Measurements from ENCODE around the gene METTL3.
A peak's percentile ranks its signal among the peaks of the same experiment; 100 is the strongest.
"Not testable (repeated sequence)": the region's sequence is repeated elsewhere in the genome, so short reads cannot be mapped to it uniquely, and the experiment has no call there.

METTL3 gene

DNA sequence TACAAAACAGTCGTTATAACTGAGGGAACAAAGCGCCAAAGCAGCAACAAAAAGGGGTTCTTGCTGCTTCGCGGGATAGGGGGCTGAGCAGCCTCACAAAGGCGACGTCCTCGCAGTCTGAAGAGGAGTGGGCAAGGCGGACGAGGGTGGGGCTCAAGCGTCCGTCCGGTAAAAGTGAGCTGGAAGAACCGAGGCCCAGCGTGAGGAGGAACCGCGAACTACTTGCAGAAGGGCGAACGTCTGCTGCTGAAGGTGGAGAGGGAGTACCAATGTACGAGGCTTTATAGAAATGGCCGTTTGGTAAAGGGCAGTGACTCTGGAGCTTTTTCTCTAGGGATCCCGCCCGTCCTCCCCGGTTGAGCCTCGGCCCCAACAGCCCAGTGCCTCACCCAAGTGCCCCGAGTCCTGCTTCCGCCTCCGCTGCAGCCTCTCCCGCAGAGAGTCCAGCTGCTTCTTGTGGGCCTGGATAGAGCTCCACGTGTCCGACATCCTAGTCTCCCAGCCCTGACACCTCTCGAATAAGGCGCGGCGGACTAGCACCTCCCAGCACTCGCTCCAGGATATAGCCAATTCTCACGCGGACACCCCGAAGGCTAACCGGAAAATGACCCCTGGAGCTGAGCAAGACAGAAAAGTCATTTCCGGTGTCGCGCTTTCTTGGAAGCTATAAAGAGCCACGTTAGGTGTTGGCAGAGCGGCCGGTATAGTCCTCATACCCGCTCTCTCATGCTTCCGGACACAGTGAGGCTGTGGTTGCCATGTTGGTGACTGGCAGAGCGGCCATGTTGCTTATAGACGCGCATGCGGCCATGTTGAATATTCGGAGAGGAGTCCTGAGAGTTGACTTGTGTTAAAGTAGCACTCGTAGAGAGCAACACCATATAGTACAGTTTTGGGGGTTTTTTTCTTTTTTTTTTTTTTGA, at the start of gene METTL3:
Gene METTL3 (minus strand): TSS at position 606 of the 923 bp plus-strand sequence. CDS start 117 bp downstream, at position 489.
- DNase-seq (ENCODE audit: low spot score), result peak; percentile 98

DNA sequence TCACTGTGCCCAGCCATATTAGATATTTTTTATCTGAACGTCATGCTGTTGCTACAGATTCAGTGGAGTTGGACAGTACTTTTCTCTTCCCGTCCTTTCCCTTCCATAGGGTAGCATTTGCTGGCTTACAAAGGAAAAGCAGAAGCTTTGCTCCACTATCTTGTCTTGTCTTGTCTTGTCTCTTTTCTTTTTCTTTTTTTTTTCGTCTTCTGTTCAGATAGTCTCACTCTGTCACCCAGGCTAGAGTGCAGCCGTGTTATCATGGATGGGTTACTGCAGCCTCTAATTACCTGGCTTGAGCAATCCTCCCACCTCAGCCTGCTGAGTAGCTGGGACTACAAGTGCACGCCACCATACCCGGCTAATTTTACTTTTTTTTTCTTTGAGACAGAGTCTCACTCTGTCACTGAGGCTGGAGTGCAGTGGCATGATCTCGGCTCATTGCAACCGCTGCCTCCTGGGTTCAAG, 47.6 kb upstream of the METTL3 start:
- no peak for DNase-seq (ENCODE audit: low spot score)

DNA sequence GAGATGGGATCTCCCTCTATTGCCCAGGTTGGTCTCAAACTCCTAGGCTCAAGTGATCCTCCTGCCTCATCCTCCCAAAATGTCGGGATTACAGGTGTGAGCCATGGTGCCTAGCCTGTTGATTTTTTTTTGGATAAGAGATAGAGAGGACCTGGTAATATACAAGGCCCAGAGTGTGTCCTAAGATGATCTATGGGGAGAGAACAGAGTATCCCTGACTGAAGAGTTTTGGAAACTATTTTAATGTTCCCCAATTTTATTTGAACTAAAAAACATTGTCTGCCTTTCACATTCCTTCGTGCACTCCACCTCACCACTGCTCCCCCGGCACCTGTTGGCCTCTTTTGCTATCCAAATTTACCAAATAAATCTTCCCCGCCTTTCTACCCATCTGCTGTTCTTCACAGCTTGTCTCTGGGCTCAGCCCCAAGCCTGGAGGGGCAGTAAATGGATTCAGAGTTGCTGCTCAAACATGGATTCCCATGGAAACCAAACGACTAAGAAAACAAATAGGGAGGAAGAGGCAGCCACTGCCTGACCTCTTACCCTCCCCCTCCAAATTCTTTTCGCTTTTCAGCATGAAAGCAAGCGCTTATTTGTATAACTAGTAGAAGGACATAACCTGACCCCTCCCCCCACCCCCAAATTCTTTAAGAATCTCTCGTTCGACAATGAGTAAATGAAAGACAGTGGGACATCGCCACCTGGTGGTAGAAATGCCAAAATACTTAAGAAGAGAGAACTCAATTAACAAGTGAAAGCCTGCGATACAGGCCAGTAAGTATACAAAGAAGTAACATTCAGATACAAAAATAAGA, 46.2 kb upstream of the METTL3 start:
- peak; percentile 72 for DNase-seq (ENCODE audit: low spot score)

DNA sequence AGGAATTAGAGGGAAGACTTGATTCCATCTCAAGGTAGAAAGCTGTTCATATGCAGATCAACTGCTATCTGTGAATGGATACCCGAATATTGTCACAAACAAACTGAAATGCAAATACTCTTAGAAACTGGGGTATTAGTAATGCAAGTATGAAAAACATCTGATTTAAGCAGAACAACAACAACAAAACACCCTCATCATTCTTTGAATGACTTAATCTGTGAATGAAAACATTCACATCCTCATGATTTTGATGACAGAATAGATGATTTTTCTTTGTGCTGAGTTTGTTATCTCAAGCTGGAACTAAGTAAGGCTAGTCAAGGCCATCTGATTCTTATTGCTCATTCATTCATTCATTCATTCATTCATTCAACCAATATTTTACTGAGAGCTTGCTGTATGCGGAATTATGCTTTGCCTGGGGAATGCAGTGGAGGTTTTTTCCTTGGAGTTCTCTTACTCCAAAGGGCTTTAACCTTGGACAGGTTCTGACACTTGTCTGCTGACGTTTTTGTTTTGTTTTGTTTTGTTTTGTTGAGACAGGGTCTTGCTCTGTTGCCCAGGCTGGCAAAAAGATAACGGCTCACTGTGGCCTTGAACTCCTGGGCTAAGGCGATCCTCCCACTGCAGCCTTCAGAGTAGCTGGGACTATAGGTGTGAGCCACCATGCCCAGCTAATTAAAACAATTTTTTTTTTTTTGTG, 45.4 kb upstream of the METTL3 start:
- no peak for DNase-seq (ENCODE audit: low spot score)

DNA sequence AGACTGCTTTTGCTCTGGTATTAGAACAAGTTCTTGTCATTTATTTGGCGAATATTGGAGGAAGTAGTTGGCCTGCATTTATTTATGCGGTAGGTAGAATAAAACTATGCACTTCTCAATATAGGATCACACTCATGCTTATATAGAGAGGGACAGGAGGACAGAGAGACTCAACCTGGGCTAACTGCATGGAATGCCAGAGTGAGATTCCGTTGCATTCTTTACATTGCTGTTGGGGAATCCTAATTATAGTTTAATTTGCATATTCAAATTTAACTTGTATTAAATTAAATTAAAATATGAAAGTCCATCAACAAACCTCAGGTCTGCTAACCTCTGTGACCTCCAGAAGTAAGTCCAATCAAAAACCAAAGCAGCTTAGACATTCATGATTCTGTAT, 42.1 kb upstream of the METTL3 start:
- no peak for DNase-seq (ENCODE audit: low spot score)

DNA sequence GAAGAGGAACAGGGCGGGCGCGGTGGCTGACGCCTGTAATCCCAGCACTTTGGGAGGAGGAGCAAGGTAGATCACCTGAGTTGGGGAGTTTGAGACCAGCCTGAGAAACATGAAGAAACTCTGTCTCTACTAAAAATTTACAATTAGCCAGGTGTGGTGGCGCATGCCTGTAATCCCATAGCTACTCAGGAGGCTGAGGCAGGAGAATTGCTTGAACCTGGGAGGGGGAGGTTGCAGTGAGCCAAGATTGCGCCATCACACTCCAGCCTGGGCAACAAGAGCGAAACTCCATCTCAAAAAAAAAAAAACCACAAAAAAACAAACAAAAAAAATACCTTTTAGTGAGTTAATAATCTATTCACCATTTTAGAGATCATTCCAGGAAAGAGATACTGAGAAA, 33.4 kb upstream of the METTL3 start:
- not testable (repeated sequence) for DNase-seq (ENCODE audit: low spot score)

DNA sequence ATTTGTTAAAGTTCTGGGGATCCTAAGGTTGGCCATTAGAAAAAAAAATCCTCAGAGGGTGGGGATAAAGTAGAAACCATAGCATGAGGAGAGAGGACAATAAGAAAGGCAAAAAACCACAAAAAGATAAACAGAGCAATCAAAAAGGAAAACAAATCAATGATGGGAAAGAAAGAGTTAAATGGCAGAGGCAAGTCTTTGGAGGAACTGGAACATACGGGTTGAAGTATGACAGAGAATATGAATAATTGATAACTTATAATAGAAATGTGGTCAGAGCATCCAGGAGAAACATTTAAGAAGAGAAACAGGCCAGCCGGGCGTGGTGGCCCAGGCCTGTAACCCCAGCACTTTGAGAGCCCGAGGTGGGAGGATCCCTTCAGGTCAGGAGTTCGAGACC, 32.8 kb upstream of the METTL3 start:
- DNase-seq (ENCODE audit: low spot score), result no peak

DNA sequence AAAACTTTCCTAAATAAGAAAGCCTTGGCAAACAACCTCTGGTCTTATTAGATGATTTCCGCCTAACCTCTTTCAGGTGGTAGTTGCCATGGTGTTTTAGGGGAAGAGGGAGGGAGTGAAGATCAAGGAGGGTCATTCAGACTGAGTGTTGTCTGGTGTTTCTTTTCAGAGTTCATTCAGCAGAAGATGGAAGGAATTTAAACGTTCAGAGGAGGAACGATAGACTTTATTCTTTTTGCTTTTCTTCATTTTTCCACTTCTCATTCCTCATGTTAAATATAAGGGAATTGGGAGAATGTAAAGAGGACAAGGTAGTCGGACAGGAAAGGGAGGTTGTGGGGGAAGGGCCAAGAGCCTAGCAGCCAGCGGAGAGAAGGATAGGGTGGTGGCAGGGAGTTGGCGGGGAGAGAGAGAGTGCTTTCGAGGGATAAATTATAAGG, 32.4 kb upstream of the METTL3 start:
- no peak for DNase-seq (ENCODE audit: low spot score)

DNA sequence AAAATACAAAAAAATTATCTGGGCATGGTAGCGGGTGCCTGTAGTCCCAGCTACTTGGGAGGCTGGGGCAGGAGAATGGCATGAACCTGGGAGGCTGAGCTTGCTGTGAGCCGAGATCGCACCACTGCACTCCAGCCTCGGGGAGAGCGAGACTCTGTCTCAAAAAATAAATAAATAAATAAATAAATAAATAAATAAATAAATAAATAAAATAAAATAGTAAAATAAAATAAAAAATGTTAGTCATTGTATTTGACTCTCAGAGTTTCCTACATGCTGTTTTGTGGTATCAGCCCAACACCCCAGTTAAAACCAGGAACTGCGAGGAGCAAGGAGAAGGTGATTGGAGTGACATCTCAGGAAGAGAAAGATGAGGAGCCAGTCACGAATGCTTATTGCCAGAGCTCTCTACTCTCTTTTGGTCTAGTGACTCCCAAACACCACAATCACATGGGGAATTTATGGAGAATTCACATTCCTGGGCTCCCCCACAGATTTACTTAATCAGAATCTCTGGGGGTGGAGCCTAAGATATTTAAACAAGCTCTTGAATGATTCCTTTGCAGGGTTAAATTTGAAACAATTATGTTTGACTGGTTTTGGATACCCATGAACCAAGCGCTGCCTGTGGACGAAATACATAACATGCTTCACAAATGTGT, 30.4 kb upstream of the METTL3 start:
- DNase-seq (ENCODE audit: low spot score), result no peak

DNA sequence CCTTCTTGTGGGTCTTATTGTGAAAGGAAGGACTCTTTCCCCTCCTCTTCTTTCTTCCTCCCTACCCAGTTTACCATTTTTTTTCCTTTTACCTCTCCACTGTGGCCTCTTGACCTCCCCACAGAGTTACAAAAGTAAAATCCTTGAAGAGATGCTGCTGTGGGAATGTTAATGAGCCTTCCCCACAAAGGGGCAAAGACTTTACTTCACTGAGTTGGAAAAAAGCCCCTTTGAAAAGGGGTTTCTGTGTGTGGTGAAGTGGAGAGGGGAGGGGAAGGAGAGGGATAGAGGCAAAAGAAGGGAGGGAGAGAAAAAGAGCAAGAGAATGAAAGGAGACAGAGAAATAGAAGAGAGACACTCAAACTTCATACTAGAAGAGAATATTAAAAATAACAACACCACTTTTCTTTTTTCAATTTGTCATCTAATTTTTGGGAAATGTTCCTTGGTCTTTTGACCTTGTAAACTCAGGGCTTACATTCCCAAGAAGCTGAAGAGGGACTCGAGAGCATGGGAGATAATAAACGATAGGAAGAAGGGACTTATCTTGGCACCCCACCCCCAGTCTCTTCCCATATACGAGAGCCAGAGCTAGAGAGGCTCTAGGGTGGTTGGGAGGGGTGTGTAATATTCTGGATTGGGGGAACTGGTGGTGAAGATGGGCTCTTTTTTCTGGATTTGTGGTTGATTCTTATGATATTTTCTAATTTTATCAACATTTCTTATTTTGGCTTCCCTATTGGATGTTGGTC, 28.2 kb upstream of the METTL3 start:
- DNase-seq (ENCODE audit: low spot score), result no peak

DNA sequence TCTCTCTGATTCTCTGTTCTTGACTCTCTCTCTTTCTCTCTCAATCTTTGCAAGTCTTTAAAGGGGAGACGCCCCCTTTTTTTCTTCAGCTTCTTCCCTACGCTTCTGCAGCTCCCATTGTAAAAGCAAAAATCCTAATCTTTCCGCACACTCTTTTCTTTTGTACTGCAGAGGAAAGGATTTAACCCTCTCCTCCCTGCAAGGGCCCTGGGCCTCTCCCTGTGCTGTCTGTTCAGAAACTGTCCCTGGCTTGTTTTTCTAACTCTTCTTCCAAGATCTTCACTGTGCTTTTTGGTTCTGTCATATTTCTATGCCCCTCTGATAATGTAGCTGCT, 25.9 kb upstream of the METTL3 start:
- no peak for DNase-seq (ENCODE audit: low spot score)

DNA sequence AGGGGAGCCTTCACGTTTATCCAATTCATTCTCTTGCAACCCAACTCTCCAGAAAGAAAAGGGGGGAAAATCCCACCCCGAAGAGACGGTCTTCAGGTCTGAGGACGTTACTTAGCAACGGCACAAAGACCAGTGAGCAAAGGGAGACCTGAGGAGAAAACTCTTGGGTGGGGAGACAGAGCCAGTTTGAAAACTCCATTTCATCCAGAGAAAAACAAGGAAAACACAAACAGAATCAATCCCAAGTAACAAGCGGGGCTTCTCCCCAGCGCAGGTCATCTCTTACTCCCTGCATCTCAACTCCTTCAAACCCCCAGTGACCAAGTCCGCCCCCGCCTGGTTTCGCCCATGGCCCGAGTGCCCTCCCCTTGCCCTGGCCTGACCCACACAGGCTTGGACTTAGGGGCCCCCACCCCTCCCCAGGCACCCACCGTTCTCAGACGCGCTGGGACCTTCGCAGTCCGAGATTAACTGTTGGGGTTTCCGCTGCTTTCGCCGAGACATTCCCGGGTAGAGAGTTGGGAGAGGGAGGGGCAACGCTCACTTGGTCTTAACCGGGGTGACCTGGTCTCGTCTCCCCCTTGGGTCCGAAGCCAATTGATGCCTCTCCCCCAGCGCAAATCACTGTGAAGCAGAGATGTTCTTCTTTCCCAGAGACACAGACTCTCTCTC, 25.4 kb upstream of the METTL3 start:
- DNase-seq (ENCODE audit: low spot score), result no peak

DNA sequence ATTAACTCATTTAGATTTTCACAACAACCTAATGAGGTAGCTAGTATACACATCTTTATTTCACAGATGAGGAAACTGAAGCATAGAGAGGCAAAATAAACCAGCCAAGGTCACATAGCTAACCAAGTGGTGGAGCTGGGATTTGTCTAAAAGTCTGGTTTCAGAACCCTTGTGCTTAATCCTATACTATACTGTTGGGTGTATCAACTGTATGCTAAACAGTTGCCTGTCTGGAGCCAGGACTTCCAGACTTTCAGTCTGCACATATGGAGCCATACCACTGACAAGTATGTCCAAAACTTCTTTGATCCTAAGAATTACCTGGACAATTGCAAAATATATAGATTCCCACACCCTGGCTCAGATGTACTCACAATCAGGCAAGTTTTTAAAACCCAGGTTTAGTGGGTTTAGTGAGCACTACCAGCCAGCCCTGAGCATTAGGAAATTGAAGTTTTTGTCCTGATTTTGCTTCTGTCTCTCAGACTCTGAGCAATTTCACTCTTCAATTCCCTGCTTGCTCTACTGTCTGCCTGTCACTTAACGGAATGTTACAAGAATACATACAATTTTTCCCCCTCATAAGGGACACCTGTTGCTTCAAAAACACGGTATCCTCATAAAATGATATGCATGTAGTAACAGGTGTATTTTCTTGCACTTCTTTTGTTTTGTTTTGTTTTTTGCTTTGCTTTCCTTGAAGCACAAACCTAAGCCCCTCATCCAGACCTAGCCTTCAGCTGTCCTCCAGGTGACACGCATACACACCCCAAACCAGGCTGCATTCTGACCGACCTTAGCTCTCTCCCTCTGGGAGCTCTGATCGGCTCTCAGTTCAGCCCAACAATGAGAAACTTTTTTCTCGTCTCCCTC, 24.6 kb upstream of the METTL3 start:
- no peak for DNase-seq (ENCODE audit: low spot score)

DNA sequence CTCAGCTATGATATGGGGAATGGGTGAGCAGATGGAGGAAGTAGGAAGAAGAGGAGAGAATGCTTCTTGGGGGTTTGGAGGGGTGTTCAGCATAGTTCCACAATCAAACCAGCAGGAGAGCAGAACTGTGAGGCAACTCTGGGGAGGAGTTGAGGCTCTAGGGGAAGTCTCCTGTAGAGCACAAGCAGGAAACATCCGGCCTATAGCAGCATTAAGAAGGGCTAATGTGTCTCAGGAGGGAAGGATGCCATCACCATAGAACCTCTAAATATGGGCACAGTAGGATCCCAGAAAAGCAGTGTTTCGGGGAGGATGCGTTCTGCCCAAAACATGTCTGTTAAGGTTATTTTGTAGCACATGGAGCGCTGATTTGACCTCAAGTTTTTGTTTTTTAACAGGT, 23.4 kb upstream of the METTL3 start:
- DNase-seq (ENCODE audit: low spot score), result no peak

DNA sequence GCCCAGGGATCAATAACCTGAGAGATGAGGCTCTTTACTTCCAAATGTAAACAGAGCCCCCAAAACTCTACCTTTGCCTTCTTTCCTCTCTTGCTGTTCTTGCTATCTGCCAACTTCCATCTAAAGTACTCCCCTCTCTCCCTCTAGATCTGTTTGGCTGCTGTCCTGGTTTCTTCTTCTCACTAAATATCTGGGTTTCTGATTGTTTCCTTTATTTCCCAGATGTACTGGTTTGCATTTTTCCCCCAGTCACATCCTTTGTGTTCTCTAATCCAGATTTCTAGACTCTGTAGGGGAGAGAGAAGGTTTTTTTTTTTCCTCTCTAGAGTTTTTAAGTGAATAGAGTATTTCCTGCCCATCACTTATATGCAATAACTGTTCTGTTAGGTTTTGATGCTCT, 22.2 kb upstream of the METTL3 start:
- DNase-seq (ENCODE audit: low spot score), result no peak

DNA sequence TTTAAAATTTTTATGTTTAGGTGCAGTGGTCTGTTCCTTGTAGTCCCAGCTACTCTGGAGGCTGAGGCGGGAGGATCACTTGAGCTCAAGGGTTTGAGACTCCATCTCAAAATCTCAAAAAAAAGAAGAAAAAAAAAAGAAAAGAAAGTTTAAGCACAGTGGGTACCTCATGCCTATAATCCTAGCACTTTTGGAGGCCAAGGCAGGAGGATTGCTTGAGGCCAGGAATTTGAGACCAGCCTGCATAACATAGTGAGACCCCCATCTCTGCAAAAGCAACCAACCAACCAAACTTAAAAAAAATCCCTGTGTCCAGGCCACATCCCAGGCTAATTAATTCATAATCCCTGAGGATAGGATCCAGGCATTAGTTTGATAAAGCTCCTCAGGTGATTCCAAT, 18.4 kb upstream of the METTL3 start:
- no peak for DNase-seq (ENCODE audit: low spot score)

DNA sequence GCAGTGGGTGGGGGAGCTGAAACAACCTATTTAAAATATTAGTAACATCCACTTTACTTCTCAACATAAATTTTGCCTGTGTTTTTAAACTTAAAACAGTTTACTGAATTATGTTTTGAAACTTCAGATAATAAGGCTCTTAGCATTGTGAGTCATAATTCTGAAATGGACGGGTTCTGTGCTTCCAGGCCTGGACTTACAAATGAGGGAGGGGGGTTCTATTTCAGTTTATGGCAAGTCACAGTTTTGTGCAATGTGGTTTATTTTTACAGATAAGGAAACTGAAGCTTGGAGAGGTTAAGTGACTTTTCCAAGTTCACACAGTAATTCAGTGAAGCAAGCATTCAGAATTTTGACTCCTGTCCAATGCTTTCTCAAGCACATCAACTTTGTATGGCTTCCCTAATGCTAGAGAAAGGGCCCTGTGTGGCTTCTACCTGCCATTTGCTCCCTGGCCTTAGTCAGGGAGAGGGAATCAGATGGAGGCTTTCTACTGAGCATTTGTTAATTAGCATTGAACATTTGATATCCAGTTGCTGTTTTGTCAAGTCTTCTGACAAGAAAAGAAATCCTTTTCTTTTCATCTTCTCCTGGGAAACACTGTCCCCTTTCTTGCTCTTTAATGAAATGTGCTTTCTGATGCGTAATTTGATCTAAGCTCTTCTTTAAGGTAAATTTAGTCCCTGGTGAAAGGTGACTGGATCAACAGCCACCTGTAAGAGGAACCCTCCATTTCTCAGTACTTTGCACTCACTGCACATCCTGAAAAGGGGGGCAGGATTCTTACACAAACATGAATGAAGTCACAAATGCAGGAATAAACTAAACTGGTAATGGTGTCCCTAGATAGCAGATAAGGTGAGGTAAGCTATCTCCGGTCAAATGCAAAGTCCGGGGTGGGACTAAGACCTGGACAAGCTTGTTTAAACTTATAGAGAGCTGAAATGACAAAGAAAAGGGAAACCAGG, 17.5 kb upstream of the METTL3 start:
- no peak for DNase-seq (ENCODE audit: low spot score)

DNA sequence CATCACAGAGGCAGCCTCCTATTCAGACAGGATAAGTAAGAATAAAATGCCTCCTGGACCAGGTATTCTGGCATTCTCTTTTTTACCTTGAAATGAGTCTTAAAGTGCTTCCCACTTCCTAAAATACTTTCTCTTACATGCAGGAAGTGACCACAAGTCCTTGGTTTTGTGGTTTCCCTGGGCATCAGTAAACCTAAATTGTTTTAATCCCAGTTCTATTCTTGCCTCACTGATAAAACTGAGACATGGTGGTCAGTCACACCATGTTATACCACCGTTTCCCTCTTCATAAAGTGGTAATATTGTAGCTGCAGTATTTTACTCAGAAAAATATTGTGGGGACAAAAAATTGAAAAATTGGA, 16.2 kb upstream of the METTL3 start:
- DNase-seq (ENCODE audit: low spot score), result no peak

All from kidney capillary endothelial cell (primary cell).